ENCODE measurements around the gene ZFP36. TPM values are rescaled to one million over a fixed set of nuclear protein-coding genes. Genes with fewer than 3 reads are reported as not detected.

Gene ZFP36
- total RNA-seq, 1 donor from 2014 or later: 21.6 TPM

DNA sequence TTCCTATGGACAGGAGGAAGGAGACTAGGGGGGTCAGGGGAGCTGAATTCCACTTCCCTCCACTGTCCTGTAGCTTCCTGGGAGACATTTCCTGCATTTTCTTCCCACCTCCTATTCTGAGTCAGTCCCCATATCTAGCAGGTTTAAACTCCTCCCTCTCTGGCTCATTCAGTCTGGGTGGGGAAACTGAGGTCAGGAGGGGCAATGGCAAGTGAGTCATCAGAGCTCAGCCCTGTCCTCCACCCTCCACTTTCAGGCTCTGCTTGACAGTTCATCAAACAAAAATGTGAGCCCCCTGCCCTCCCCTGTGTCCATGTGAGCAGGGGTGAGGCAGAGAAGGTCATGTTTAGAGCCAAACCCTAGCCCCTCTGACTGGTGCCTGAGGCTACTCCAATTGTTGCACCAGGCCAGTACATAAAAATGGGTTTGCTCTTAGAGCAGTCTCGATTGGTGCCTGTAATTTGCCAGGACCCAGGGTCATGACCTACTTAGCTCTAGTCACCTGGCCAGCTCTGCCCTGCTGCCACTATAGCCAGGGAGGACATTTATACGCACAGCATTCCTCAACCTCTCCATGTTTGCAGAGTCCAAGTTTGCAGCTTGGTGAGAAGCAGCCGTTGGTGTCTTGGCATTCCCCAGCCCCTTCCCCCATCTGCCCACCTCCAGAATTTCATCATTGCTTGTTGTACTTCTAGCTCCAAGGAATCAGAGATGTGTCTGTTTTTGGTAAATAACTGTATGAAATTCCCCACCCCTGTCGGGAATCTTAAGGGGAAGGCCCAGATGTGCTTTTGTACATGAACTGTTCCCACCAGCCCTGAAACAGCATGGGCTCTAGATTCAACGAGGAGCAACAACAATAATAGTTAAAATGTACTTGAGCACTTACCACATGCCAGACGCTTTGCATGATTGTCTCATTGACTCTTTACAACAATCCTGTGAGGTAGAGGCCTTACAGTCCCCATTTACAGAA, 43.7 kb upstream of the ZFP36 start:
- Mint-ChIP-seq H3K4me1 (ENCODE audit: low read depth, unreplicated experiment) (peaks cover 21% of the 10 kb centered on the region), H3K27me3 (ENCODE audit: low read depth, unreplicated experiment) (no peaks in the 10 kb centered on the region), H3K27ac (ENCODE audit: unreplicated experiment) (peak overlapping the region; percentile 79), H3K36me3 (ENCODE audit: low read depth, unreplicated experiment) (peaks cover 20% of the 10 kb centered on the region), H3K4me3 (ENCODE audit: unreplicated experiment) (peak overlapping the region; percentile 31), H3K9me3 (ENCODE audit: unreplicated experiment) (no peaks in the 10 kb centered on the region)
- H3K9ac ChIP-seq (ENCODE audit: low read length): peak overlapping the region; percentile 49
- peaks cover 12% of the 10 kb centered on the region for H3K79me2 ChIP-seq (ENCODE audit: insufficient read depth, low read length)
- H4K20me1 ChIP-seq (ENCODE audit: insufficient read depth, low read length): peaks cover 15% of the 10 kb centered on the region
- FAIRE-seq (peak; percentile 62), DNase-seq (ENCODE audit: low read depth) (peak; percentile 69)
- H3K4me2 ChIP-seq (ENCODE audit: low read length): peak overlapping the region; percentile 65
- TF ChIP-seq, protein P1, sequence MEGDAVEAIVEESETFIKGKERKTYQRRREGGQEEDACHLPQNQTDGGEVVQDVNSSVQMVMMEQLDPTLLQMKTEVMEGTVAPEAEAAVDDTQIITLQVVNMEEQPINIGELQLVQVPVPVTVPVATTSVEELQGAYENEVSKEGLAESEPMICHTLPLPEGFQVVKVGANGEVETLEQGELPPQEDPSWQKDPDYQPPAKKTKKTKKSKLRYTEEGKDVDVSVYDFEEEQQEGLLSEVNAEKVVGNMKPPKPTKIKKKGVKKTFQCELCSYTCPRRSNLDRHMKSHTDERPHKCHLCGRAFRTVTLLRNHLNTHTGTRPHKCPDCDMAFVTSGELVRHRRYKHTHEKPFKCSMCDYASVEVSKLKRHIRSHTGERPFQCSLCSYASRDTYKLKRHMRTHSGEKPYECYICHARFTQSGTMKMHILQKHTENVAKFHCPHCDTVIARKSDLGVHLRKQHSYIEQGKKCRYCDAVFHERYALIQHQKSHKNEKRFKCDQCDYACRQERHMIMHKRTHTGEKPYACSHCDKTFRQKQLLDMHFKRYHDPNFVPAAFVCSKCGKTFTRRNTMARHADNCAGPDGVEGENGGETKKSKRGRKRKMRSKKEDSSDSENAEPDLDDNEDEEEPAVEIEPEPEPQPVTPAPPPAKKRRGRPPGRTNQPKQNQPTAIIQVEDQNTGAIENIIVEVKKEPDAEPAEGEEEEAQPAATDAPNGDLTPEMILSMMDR (IDR thresholded peaks at IDR 0.05; ENCODE audit: insufficient read depth, low read depth, low read length): no peak
- TF ChIP-seq EZH2 (IDR thresholded peaks at IDR 0.05; ENCODE audit: insufficient read depth, low read length): no peak
- H2AFZ ChIP-seq (ENCODE audit: low read depth, low read length): no peak overlapping the region
- peak overlapping the region; percentile 45 for H3K27ac ChIP-seq (ENCODE audit: low read depth, low read length)
- H3K27me3 ChIP-seq (ENCODE audit: insufficient read depth, low read length): no peaks in the 10 kb centered on the region
- H3K4me3 ChIP-seq (ENCODE audit: insufficient read depth, low read depth, low read length): no peak overlapping the region
- H3K36me3 ChIP-seq (ENCODE audit: insufficient read depth, low read length): peaks cover 34% of the 10 kb centered on the region
- H3K4me1 ChIP-seq (ENCODE audit: insufficient read depth, low read length): peaks cover 26% of the 10 kb centered on the region
- H3K9me3 ChIP-seq (ENCODE audit: insufficient read depth, low read depth, low read length): no peaks in the 10 kb centered on the region

DNA sequence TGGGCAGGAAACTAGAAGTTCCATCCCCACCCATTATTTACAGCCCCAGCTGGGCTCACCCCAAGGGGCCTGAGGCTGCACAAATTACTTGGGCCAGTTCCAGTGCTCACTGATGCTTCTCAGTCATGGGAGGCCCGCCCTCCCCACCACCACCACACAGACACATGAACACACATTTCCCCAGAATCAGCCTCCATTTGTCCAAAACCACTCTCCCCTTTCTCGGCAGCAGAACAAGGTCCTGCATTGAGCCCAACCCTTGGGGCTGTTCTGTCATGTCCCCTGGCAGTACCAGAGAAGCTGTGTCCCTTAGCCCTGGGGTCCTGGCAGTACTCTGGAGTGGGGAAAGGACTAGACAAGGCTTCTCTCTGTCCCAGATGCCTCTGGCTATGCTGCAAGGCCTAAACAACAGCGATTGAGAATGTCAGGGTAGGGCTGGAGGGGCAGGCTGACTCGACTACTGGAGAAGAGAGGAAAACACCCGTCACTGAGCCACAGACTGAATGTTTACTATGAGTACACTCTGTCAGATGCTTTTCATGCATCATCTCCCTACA, 42.7 kb upstream of the ZFP36 start:
- no peak overlapping the region for H3K4me3 ChIP-seq (ENCODE audit: insufficient read depth, low read depth, low read length)
- H3K36me3 Mint-ChIP-seq (ENCODE audit: low read depth, unreplicated experiment): peaks cover 26% of the 10 kb centered on the region
- peaks cover 24% of the 10 kb centered on the region for H4K20me1 ChIP-seq (ENCODE audit: insufficient read depth, low read length)
- H2AFZ ChIP-seq (ENCODE audit: low read depth, low read length): no peak overlapping the region
- peak overlapping the region; percentile 33 for H3K27ac ChIP-seq (ENCODE audit: low read depth, low read length)
- no peaks in the 10 kb centered on the region for H3K9me3 Mint-ChIP-seq (ENCODE audit: unreplicated experiment)
- no peak overlapping the region for H3K27ac Mint-ChIP-seq (ENCODE audit: unreplicated experiment)
- no peaks in the 10 kb centered on the region for H3K27me3 ChIP-seq (ENCODE audit: insufficient read depth, low read length)
- TF ChIP-seq, protein P1 (IDR thresholded peaks at IDR 0.05; ENCODE audit: insufficient read depth, low read depth, low read length): no peak
- no peak for TF ChIP-seq EZH2 (IDR thresholded peaks at IDR 0.05; ENCODE audit: insufficient read depth, low read length)
- no peaks in the 10 kb centered on the region for H3K9me3 ChIP-seq (ENCODE audit: insufficient read depth, low read depth, low read length)
- H3K4me3 Mint-ChIP-seq (ENCODE audit: unreplicated experiment): peak overlapping the region; percentile 27
- peaks cover 26% of the 10 kb centered on the region for H3K4me1 ChIP-seq (ENCODE audit: insufficient read depth, low read length)
- H3K4me2 ChIP-seq (ENCODE audit: low read length): no peak overlapping the region
- H3K27me3 Mint-ChIP-seq (ENCODE audit: low read depth, unreplicated experiment): no peaks in the 10 kb centered on the region
- DNase-seq (ENCODE audit: low read depth) (no peak), FAIRE-seq (no peak)
- H3K4me1 Mint-ChIP-seq (ENCODE audit: low read depth, unreplicated experiment): peaks cover 21% of the 10 kb centered on the region
- H3K9ac ChIP-seq (ENCODE audit: low read length): peak overlapping the region; percentile 31
- peaks cover 9% of the 10 kb centered on the region for H3K79me2 ChIP-seq (ENCODE audit: insufficient read depth, low read length)
- peaks cover 28% of the 10 kb centered on the region for H3K36me3 ChIP-seq (ENCODE audit: insufficient read depth, low read length)
